Gastroesophageal sphincter (tissue), 3 donors: Measurements from ENCODE around the gene RIPPLY3.

Experiments used
- CTCF ChIP-seq, 4 experiments: fragments of 200-600 bp in 2 of 4; fragments of 450-650 bp in 2 of 4; sonication (generic) in 1 of 4; IDR thresholded peaks; one replicate each; pipeline ENCODE4 v1.5.1; 2017 to 2019; ENCODE audit warnings: antibody characterized with exemption in 4 of 4, mild to moderate bottlenecking in 2 of 4, moderate library complexity in 2 of 4
- EP300 ChIP-seq: sonication (generic); formaldehyde crosslinking; IDR thresholded peaks from one replicate; pipeline ENCODE4 v1.6.1; 2017; ENCODE audit warnings: antibody characterized with exemption, mild to moderate bottlenecking

GRCh38 chr21:37001441-37001840, 5.1 kb upstream of the RIPPLY3 start:
- TF ChIP-seq CTCF (IDR thresholded peaks at IDR 0.05) (no peak), EP300 (no peak)
